Pons (tissue), 1 donor: Measurements from ENCODE around the gene EPS8L1.
"Not testable (repeated sequence)": the region's sequence is repeated elsewhere in the genome, so short reads cannot be mapped to it uniquely, and the experiment has no call there.

Source experiments
- DNase-seq: peaks from one replicate; pipeline ENCODE4 v3.0.0-alpha.2; 2016; ENCODE audit warnings: low spot score

Gene EPS8L1

DNA sequence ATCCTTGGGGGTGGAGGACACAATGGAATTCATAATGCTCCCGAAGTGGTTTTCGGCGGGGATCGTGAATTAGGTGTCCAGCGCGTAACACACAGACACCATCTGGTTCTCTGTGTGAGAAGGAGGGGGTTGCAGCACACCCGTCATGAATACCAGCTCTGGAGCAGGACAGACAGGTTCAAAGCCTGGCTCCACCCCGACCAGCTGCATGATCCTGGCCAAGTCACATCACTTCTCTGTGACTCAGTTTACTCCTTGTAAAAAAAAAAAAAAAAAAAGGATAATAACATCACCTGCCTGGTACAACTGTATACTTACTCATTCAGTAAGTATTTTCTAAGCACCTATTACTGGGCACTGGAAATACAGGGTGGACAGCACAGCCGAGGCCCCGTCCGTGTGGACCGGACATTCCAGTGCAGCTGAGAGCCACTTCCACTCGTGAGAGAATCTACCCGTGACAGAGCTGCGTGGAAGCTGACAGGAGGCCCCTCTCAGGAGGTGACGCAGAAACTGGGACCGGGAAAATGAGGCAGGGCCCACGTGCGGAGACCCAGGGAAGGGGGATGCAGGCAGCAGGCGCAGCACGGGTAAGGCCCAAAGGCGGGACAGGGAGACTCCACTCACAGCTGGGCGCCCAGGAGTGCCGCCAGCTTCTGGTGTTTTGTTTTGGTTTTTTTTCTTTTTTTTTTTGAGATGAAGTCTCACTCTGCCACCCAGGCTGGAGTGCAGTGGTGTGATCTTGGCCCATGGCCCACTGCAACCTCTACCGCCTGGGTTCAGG is 24.7 kb upstream of the EPS8L1 start:
- no peak for DNase-seq

DNA sequence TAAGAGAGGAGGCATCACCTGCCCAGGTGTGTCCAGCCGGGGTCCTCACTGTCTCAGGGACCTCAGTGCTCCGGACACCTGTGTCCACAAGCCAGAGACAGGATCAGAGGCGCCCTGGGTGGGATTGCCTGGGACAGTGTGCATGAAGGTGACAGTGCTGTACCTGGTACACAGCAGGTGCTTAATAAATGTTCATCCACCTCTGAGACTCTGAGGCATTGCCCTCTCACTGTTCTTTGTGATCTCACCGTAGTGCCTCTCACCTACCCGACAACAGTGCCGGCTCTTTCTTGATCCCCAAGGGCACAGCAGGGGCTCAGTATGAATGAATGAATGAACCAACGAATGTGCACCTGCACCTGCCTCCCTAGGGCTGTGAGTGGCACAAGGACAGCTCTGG is 21.9 kb upstream of the EPS8L1 start:
- DNase-seq, result no peak

DNA sequence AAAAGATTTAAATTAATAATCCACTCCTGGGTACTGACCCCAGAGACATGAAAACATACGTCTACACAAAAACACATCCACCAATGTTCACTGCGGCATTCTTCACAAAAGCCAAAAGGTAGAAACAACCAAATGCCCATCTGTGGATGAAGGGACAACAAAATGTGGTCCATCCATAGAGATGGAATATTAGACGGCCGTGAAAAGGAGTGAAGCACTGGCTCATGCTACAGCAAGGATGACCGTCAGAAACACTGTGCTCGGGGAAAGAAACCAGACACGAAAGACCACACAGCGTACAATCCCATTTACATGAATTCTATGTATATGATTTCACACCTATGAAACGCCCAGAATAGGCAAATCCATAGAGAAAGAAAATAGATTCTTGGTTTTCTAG is 18.8 kb upstream of the EPS8L1 start:
- no peak for DNase-seq

DNA sequence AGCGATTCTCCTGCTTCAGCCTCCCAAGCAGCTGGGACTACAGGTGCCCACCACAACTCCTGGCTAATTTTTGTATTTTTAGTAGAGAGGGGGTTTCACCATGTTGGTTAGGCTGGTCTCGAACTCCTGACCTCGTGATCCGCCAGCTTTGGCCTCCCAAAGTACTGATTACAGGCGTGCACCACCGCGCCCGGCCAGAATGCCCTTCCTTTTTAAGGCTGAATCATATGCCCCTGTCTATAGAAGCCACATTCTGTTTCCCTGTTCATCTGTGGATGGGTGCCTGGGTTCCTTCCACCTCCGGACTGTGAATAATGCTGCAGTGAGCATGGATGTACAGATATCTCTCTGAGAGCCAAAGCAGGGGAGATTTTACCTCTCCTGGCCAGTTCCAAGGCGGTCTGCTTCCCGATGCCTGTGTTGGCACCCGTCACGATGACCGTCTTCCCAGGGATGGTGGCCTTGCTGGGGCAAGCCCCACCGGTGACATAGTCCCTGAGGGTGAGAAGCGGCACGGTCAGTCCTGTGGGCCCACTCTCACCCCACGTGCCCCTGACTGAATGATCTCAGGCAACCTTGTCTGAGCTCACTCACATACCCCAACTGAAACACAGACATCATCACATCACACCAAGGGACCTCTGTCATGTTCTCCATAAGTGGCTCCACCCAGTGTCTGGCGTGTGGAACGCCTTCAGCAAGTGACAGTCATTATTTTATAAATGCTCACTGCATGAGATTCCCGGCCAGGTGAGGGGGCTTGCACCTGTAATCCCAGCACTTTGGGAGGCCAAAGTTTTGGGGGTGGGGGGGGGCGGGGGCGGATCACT is 16.7 kb upstream of the EPS8L1 start:
- DNase-seq, result no peak

DNA sequence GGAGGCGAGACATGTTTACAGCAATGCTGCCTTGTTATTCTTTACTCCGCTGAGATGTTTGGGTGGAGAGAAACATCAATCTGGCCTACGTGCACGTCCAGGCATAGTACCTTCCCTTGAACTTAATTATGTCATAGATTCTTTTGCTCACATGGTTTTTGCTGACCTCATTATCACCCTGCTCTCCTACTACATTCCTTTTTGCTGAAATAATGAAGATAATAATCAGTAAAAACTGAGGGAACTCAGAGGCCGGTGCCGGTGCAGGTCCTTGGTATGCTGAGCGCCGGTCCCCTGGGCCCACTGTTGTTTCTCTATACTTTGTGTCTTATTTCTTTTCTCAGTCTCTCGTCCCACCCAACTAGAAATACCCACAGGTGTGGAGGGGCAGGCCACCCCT is 15.4 kb upstream of the EPS8L1 start:
- DNase-seq, result not testable (repeated sequence)

DNA sequence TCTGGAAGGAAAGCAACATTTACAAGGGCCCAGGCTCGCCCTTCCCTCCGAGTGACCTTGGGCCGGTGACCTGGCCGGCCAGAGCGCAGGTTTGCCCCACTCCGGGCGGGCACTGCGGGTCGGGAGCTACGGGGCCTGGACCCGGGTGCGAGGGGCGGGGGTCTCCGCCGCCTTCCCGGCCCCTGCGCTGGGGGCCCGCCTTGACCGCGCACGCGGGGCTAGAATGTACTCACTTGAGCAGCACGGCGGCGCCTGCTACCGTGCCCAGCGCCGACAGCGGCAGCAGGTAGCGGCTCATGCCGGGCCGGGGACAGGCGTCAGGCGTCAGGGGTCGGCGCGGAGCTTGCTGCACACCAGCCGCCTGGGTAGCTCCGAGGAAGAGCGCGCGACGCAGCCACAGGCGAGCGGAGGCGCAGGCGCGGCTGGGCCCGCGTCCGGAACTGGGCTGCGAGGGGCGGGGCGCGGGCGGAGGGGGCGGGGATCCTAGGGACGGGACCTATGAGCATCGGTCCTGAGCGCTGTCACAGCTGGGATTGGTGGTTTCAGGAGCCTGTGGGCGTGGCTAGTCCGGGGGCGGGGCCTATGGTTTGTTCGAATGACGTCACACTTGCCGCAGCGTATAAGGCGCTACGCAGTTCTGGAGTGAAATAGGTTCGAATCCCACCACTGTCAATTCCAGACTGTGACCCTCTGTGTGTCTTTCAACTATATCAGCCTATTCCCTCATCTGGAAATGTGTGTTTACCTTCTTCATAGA is 12.8 kb upstream of the EPS8L1 start, which contains the start of gene RDH13:
Gene RDH13, minus strand, starts transcription at position 414 of the 757 bp plus-strand sequence. Its CDS starts 116 bp downstream, at position 298.
- peak; percentile 84 for DNase-seq

DNA sequence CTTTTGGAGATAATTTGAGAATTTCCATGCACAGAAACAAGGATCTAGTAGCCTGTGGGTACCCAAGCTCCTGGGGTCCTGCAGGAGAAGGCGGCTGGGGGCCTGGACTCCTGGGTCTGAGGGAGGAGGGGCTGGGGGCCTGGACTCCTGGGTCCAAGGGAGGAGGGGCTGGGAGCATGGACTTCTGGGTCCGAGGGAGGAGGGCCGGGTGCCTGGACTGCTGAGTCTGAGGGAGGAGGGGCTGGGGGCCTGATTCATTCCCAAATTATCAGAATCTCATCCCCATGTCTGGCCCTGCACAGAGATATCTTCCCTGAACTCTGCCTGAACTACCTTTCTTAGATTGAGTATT is 12.2 kb upstream of the EPS8L1 start:
- DNase-seq, result no peak

DNA sequence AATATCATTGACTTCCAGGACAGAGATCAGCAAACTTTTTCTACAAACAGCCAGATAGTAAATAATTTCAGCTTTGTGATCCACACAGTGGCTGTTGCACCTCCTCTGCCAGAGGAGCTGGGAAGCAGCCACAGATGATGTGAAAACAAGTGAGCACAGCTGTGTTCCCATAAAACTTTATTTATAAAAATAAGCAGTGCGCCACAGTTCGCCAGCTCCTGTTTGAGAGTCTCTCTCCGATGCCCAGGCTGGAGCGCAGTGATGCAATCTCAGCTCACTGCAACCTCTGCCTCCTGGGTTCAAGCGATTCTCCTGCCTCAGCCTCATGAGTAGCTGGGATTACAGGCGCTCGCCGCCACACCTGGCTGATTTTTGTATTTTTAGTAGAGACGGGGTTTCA is 10.2 kb upstream of the EPS8L1 start:
- not testable (repeated sequence) for DNase-seq

DNA sequence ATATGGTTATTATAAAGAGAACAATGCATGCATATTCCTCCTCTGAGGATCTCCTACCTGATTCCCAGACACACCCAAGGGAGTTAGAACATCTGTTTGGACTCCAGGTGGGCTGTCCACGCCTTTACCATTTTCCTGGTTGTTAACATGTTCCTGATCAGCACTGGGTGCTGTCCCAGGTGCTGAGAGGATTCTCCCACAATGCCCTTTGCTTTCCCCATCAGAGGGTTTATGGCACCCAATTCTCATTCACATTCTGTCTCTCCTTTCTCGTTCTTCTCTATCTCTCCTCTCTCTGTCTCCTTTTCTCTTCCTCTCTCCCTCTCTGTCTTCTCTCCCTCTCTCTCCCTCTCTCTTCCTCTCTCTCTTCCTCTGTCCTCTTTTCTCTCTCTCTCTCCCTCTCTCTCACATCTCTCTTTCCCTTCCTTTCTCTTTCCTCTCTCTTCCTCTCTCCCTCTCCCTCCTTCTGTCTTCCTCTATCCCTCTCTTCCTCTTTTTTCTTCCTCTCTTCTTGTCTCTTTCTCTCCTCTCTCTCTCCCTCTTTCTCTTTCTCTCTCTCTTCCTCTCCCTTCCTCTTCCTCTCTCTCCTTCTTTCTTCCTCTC is 9.5 kb upstream of the EPS8L1 start:
- DNase-seq, result no peak

DNA sequence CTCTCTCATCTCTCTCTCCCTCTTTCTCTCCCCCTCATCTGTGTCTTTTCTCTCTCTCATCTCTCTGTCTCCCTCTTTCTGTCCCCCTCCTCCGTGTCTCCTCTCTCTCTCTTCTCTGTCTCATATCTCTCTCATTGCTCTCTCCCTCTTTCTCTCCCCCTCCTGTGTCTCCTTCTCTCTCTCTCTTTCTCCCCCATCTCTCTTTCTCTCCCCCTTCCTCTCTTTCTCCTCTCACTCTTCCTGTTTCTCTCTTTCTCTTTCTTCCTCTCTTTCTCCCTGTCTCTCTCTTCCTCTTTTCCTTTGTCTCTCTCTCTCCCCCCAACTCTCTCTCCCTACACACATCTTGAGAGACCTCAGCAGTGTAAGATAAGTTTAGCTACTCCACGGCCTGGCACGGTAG is 7.8 kb upstream of the EPS8L1 start:
- no peak for DNase-seq

DNA sequence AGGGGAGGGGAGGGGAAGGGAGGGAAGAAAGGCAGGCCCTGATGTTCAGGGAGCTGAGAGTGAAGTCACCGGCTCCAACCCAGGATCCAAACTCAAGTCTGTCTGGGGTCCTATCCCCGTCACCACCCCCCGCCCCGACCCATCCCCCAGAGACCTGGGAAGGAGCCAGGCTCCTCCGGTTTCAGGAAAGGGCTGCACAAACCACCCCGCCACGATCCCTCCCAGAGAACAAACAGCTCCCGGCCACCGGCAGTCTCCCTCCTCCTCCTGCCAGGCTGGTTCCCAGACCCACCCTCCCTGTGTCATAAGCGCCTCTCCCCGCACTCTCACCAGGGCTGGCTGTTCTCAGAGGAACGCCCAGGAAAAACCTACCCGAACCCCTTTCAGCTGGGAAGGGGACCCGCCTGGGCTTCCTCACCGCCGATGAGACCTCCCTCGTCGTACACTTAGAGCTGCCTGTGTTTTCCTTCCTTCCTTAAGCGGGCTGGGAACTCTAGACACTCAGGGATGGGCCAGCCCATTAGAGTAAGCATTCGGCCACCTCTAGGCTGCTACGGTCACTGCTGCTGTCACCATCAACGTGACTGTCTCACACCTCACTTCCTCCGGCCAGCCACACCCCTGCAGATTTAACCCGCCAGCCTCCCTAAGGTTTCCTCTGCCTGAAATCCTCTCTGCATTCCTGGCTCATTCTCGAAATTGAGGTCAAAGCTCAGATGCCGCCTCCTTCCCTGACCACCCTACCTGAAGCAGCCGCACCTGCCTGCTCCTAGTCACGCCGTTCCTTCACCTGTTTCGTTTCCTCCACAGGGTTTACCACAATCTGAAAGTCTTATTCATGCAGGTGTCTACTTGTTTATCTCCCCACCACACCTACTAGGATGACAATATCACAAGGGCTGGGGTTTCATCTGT is 6.5 kb upstream of the EPS8L1 start:
- no peak for DNase-seq

DNA sequence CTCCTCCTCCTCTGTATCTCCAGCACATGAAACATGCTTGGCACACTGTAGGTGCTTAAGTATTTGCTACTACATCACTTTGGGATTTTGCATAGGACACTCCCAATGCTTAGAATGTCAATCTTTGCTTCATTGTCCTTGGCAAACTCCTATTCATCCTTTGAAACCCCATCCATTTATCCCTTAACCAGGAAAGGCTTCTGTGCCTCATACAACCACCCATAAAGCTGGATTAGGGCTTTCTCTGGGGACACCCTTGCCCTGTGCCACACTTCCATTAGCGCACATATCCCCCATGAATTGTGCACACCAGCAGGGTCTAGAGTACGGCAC is 5.8 kb upstream of the EPS8L1 start:
- DNase-seq, result no peak

DNA sequence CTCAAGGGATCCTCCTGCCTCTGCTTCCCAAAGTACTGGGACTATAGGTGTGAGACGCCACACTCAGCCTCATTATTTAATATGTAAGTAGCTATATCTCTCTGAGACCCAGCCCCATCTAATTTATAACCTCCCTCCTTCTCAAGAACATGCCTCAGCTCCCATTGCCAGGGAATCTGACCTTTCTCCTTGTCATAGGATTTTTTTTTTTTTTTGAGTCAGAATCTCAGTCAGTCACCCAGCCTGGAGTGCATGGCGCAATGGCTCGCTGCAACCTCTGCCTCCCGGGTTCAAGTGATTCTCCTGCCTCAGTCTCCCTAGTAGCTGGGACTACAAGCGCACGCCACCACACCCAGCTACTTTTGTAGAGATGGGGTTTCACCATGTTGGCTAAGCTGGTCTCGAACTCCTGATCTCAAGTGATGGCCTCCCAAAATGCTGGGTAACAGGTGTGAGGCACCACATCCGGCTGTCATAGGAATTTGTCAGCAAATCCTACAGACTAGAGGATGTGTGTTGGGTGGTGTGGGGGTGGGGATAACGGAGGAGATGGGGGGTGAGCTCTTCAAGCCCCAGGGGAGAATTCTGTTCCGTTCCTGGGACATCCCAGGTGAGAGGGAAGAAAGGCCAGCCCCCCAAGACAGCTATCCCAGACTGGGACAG is 5.1 kb upstream of the EPS8L1 start:
- DNase-seq, result no peak

DNA sequence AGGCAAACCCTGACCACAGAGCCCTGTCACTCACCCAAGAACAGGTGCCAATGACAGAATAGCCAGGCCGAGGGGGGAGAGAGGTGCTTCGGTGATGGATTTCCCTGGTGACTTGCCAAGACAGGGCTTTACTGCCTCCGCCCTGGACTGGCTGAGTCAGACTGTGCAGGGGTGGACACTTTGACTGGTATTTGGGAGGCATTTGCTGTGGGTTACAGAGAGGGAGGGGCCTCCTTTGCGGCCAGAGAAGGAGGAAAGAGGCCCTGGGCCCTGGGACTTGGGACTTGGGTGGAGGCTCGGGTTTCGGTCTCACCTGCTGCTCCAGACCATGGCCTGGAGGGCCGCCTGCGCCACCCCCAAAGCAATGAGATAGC is 4.6 kb upstream of the EPS8L1 start:
- DNase-seq, result no peak

DNA sequence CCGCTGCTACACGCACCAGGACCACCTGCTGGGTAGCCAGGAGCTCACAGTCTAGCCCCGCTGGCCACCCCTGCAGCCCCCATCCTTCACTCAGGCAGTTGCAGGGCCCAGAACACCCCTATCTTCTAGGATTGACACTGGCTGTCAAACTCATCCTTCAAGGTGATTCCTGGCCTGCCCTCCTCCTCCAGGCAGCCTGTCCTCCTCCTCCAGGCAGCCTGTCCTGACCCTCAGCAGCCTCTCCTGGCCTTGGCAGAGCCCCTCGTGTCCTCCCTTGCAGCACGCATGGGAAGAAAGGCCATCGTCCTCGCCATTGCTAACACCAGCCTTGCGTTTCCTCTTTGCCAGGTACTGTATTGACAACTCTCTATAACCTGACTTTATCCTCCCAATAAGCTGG is 3.8 kb upstream of the EPS8L1 start:
- no peak for DNase-seq

DNA sequence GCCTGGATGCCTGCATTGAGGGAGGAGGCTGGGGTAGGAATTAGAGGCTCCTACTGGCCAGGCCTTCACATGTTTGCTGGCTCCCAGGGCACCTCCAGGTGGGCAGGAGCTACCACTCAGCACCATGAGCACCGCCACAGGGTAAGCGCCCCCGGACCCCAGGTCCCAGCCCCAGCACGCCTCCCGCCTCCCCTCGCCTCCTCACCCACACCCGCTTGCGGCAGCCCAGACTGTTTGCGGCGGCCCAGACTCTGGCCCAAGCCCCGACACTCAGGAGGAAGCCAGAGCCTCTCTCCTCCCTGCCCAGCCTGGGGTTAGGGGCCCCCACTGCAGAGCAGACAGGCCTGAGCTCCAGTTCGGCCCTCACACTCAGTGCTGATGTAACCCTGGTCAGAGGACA is 652 bp downstream of the EPS8L1 start:
- no peak for DNase-seq

DNA sequence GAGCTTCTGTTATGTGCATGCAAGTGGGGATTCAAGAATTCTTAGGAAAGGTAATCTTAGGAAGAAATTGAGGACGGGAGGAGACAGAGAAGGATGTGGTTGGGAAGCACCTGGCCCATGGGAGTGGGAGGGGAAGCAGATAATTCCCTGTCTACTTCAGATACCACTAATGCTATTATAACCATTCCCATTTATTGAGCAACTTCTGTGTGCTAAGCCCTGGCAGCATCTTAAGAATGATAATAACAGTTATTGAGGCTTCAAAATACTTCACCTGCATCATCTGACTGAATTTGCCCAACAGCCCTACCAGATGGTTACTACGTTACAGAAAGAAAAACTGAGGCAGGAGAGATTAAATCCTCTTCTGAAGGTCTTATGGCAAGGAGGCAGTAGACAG is 1.4 kb downstream of the EPS8L1 start:
- no peak for DNase-seq

DNA sequence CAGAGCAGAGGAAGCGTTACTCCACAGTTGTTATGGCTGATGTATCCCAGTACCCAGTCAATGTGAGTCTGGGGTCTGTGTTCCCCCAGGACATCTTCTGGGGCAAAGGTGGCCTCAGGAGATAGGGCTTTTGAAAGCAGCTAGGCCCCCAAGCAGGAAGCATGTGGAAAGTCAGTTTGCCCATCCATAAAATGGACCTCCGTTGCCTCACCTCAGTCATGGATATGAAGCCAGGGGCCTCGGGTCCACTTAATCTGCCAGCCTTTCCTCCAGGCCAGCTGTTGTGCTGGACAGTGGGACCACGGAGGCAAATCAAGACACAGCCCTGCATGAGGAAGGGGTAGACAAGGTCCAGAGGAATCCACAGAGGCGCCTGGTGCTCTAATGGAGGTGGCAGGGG is 3.3 kb downstream of the EPS8L1 start:
- no peak for DNase-seq

DNA sequence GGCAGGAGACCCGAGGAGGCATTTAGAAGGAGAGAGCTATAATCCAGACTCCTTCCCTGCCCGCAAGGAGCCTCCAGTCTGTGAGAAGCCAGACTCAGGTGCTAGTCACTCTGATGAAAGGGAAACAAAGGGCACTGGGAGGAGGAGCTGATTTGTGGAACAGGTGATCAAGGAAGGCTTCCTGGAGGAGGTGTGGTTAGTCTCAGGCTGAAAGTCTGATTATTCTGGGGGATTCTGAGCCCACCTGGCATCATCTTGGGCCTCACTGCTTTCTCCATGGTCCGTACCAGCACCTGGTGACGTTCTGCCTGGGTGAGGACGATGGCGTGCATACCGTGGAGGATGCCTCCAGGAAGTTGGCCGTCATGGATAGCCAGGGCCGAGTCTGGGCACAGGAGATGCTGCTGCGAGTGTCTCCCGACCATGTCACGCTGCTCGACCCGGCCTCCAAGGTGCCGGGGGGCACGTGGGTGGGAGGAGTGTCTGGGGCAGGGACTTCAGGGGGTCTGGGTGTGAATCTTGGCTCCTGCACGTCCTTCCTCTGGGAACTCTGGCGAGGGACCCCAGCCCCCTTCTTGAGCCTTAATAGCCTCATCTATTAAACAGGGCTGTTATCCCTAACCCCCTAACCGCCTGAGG is 3.9 kb downstream of the EPS8L1 start:
- no peak for DNase-seq
